DOHH2 (cell line): ENCODE data around the gene CAMK2D.

Source experiments
- CTCF ChIP-seq: fragments of 200-600 bp; sonication (generic); IDR thresholded peaks from one replicate; pipeline ENCODE4 v1.5.1; 2014; ENCODE audit warnings: antibody characterized with exemption, mild to moderate bottlenecking, low read depth, low read length; ENCODE audit not compliant: poor library complexity, severe bottlenecking
- EZH2phosphoT487 ChIP-seq: fragments of 200-600 bp; sonication (generic); IDR thresholded peaks from 2 replicates; pipeline ENCODE4 v1.6.1; 2017; ENCODE audit warnings: borderline replicate concordance, mild to moderate bottlenecking, antibody characterized with exemption, low read length, moderate library complexity, mixed read lengths

GRCh38 chr4:113694008-113694407, 67.5 kb downstream of the CAMK2D start:
- TF ChIP-seq CTCF = no peak
- no peak for TF ChIP-seq EZH2phosphoT487
